Mesenteric fat pad (tissue), 1 donor: ENCODE measurements around the gene STKLD1. TPM values are rescaled to one million over a fixed set of nuclear protein-coding genes. Genes with fewer than 3 reads are reported as not detected.

ENCODE experiments used
- DNase-seq: peaks from one replicate; pipeline ENCODE4 v3.0.0-alpha.2; 2020; ENCODE audit warnings: low spot score
- total RNA-seq: library from RNA; stranded (reverse); fragmentation: NEBNext Ultra II Directional; extraction: Animal tissue kit (Norgen Biotek cat#: 25700); gene quantifications from one replicate; pipeline ENCODE4 v1.2.1, GENCODE V29; 2021
- donor health status: DM: yes; HTN: yes; CAD: no.

Gene STKLD1
- total RNA-seq, 1 donor from 2014 or later = not detected

- no peak for DNase-seq
Observed at GRCh38 chr9:133344979-133345378, 31.2 kb upstream of the STKLD1 start.

GRCh38 chr9:133345596-133345995 is 30.6 kb upstream of the STKLD1 start:
- no peak for DNase-seq

- no peak for DNase-seq
Observed at GRCh38 chr9:133346021-133346785, 30.0 kb upstream of the STKLD1 start.

- no peak for DNase-seq
Observed at GRCh38 chr9:133347515-133347984, 28.6 kb upstream of the STKLD1 start.

GRCh38 chr9:133347985-133348717 is 28.0 kb upstream of the STKLD1 start, which contains the start of the genes MED22 and RPL7A:
TSS of gene MED22 (minus strand) at chr9:133348131. CDS start at chr9:133346662, 1,469 bp downstream.
TSS of gene RPL7A (plus strand) at chr9:133348218. CDS start at chr9:133348244, 26 bp downstream.
- DNase-seq = peak; percentile 94

GRCh38 chr9:133348718-133349573 is 27.2 kb upstream of the STKLD1 start:
- no peak for DNase-seq

GRCh38 chr9:133349965-133350616 is 26.1 kb upstream of the STKLD1 start:
- no peak for DNase-seq

GRCh38 chr9:133351526-133351907 is 24.6 kb upstream of the STKLD1 start:
- DNase-seq = no peak

- no peak for DNase-seq
Observed at GRCh38 chr9:133351908-133352634, 24.1 kb upstream of the STKLD1 start.

GRCh38 chr9:133352635-133353340 is 23.4 kb upstream of the STKLD1 start:
- no peak for DNase-seq

- no peak for DNase-seq
Observed at GRCh38 chr9:133353548-133353947, 22.6 kb upstream of the STKLD1 start.

GRCh38 chr9:133354766-133355165 is 21.4 kb upstream of the STKLD1 start:
- no peak for DNase-seq

GRCh38 chr9:133355881-133356357 is 20.2 kb upstream of the STKLD1 start:
- DNase-seq = no peak

GRCh38 chr9:133356391-133357091 is 19.6 kb upstream of the STKLD1 start, which contains the start of the genes SURF1 and SURF2:
TSS of gene SURF1 (minus strand) at chr9:133356487. CDS start at chr9:133356453, 34 bp downstream.
TSS of gene SURF2 (plus strand) at chr9:133356550. CDS start at chr9:133356593, 43 bp downstream.
- peak; percentile 94 for DNase-seq

- no peak for DNase-seq
Observed at GRCh38 chr9:133357656-133358055, 18.5 kb upstream of the STKLD1 start.

GRCh38 chr9:133359399-133360175 is 16.6 kb upstream of the STKLD1 start:
- DNase-seq = peak; percentile 85
